Measurements from ENCODE around the gene GRM3.

DNA sequence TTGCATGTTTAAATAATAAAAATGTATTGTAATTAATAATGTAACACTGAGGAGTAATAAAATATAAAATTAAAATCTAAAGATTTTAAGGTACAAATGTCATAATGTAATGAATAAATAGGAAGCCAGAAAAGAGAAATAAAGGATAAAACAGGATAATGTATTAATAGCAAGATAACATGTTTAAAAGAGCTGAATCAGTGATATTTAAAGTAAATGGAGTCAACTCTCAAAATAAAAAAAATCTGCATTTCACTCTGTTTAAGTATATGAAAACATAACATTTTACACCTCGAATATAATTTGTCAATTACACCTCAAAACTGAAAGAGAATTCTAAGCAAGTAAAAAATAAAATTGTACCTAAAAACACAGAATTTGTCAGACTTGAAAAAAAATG is 44.1 kb downstream of the GRM3 start:
- TF ChIP-seq GATA2 (IDR thresholded peaks at IDR 0.05; ENCODE audit: low read depth, low read length) (no peak), GATA3 (IDR thresholded peaks at IDR 0.05; ENCODE audit: low read depth, low read length) (no peak)
